HT-29 (cell line): ENCODE data around the gene GLS. TPM values are rescaled to one million over a fixed set of nuclear protein-coding genes. Genes with fewer than 3 reads are reported as not detected.
A peak's percentile ranks its signal among the peaks of the same experiment; 100 is the strongest.

Source experiments
- DNase-seq: peaks from one replicate; pipeline ENCODE4 v3.0.0-alpha.2; 2015; ENCODE audit warnings: low spot score
- total RNA-seq: library from RNA; depleted of rRNA; stranded (reverse); fragments of >200 nt; shearing (Covaris generic); gene quantifications from 2 replicates; pipeline ENCODE4 v1.2.3, GENCODE V29; 2014; rRNA removed

The GLS gene
- total RNA-seq, 1 experiment from 2014 or later: 25.2 TPM

DNA sequence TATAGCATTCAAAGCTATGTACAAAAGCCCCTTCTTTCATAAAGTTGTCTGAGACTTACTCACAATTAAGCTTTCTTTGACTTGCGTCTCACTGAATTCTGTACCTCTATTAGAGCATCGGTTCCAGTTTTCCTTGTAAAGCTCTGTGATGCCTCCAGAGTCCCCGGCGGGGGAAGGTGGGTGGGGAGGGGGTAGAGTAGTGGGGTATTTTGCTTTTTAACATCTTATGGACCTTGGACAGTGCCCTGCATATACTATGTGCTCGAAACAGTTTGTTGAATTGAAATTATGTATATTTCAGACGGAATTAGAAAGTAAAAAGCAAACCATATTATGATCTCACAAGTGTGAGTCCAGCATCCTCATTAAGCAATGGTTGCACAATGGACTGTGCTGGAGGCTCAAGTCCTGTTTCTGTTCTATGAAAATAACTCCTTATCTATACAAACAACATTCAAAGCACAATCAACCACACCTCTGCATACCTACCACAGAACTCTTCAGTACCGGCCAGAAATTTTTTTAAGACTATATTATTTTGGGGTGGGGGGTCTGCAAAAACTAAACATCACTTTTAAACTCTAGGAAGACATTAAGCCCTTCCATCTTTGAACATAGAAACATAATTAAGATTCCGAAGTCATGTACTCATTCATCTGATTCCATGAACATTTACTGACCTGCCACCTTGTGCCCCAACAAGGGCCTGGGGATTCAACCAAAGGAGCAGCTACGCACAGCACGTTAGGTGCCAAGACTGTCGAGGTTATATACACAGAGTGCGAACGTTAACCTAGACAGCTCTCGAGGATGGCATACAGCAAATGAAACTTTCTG, 132.4 kb downstream of the GLS start:
- no peak for DNase-seq

DNA sequence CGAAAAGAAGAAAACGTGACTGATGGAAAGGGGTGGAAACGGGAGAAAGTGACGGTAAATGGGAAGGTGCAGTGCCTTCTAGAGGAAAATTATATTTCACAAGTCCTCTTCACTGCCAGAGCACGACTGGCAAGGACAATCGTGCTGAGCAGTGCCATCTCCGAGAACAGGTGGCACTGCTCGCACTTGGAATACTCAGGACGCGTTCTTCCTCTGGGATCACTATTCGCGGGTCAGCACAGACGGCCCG, 133.0 kb downstream of the GLS start:
- peak; percentile 74 for DNase-seq

DNA sequence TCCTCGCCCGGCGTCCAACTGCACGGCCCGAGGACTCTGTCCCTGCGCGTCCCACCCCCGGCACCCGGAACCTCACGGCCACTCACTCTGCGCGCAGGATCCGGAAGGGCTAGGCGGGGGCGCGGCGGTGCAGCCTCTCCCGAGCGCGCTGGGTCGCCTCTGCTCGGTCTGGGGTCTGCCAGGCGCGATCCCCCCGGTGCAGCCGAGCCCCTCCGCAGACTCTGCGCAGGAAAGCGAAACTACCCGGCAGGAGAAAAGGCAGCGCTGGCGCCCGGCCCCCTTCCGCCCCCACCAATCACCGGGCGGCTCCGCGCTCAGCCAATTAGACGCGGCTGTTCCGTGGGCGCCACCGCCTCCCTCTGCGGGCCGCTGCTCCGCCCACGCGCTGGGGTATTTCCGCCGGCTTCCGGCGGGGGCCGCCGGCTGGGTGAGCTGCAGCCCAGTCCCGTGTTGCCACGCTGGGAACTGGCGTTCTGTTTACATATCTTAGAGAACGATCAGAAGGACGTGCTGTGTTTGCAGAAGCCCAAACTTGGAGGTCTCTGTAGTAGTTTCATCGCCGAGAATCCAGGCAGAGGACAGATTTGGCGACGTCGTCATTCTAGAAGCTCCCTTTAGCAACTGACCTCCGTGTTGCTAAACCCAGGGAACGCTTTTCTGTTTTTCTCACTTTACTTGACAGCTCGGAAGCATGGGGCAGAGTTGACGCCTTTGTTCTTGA, 133.5 kb downstream of the GLS start, which contains the start of gene STAT1:
STAT1 (minus strand) TSS at position 240 of the 721 bp plus-strand sequence. CDS start 4,168 bp downstream, outside the sequence.
- DNase-seq: peak; percentile 93

DNA sequence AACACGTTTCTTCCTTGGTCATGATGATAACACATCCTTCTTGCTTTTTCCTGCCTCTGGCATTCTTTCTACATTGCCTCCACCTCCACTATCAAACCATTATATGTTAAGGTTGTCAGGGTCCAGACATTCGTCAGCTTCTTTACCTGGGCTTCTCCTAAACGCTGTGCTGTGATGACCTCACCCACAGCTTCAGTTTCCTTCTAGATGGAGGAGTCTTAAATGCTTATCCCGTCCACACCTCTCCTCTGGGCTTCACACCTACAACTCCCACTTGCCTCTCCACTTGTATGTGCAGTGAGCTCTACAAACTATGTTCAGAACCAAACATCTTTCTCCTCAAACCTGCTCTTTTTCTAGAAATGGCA, 134.0 kb downstream of the GLS start:
- no peak for DNase-seq

Other genes starting within 250 kb of the GLS start
- 26.7 and 28.6 TPM in 2 replicates for gene NAB1, start 231.7 kb upstream of the GLS start, total RNA-seq
- gene STAT1, start 133.3 kb downstream of the GLS start, total RNA-seq: 44.0 and 52.8 TPM in 2 replicates